GM19023 (cell line): ENCODE measurements around the gene RGL2.
"Not testable (repeated sequence)": the region's sequence is repeated elsewhere in the genome, so short reads cannot be mapped to it uniquely, and the experiment has no call there.

Experiments
- ATAC-seq: cut with Tn5 transposase; IDR thresholded peaks from one replicate; pipeline ENCODE4 v1.9.1; 2021; ENCODE audit warnings: mild to moderate bottlenecking, moderate library complexity; ENCODE audit not compliant: unreplicated experiment

Gene RGL2

DNA sequence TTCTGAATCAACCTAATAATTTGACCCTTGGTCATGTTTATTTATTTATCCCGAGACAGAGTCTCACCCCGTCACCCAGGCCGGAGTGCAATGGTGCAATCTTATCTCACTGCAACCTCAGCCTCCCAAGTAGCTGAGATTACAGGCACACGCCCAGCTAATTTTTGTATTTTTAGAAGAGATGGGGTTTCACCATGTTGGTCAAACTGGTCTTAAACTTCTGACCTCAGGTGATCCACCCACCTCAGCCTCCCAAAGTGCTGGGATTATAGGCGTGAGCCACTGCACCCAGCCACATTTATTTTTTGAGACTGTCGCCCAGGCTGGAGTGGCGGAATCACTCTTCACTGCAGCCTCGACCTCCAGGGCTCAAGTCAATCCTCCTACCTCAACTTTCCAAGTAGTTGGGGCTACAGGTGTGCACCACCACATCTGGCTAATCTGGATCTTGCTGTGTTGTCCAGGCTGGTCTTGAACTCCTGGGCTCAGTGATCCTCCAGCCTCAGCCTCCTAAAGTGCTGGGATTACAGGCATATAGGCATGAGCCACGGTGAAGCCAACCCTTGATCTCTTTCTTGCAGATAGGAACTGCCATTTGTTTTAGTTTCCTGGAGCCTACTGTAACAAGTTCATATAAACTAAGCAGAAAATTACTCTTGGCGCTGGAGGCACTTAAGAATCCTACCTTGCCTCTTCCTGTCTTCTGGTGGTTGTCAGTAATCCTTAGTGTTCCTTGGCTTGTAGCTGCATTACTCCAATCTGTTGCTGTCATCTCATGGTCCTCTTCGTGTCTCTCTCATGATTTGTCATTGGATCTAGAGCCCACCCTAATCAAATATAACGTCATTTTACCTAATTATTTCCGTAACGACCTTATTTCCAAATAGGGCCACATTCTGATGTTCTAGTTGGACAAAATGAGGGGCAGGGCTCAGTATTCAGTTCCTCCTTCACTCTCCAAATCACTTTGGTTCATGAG is 24.5 kb downstream of the RGL2 start:
- ATAC-seq: no peak

DNA sequence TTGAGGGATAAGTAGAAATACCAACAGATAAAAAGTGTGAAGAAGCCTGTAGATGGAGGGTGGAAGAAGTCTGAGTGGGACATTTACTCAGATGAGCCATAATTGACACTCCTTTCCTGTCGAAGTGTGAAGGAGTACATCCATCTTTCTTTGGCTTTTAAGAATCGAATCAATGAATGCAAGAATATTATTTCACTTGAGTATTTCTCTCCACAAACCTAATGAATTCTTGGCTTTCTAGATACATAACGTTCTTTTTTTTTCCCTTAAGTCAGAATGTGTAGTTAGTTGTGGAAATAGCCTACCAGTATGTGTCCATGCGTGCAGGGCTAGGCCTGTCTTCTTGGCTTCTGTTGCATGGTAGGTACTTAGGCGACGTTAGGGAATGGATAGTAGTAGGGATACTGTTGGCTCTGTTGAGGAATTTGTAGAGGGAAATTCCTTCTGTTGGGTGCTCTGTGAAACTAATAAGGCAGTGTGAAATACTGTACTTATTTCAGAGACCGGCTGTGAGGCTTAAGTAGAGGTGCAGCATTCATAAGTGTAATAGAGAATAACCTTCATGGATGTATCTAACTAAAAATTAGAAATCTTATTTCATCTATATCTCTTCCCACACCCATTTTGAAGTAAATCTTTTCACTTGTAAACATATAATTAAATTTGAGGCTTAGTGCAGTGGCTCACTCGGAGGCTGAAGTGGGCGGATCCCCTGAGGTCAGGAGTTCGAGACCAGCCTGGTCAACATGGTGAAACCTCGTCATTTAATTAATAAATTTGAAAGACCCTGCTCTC is 25.4 kb downstream of the RGL2 start:
- ATAC-seq: no peak

DNA sequence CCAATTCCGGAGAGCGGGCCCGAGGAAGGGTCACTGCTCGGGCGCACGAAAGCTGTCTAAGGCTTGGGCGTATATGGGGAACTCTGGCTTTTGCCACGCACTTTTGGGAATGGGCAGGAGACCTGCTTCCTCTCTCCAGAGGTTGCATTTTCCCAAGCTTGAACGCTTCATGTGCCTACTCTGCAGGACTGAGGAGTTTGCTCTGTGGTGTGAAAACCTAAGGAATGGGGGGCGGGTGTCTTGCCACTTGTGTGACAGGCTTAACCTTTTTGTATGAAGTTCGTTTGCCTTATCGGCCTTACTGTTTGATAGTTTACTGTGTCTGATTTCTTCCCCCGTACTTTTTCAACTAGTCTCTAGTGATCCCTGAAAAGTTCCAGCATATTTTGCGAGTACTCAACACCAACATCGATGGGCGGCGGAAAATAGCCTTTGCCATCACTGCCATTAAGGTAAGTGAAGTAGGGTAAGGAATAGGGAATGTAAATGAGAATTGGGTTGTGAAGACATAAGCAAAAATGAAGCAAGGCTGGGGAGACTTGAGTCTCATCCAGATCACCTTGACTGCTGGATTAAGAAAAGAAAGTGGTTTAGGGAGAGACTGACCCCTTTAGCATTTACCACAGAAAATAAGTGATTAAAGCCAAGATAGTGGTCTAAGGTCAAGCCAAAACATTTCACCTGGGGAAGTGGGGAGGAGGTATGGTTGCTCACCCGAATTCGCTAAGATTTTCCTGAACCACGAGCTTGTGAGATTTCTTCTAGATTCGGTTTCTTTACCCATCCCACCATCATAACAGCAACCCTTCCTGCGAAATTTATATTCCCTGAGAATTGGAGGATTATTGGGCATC is 26.2 kb downstream of the RGL2 start:
- ATAC-seq: no peak

DNA sequence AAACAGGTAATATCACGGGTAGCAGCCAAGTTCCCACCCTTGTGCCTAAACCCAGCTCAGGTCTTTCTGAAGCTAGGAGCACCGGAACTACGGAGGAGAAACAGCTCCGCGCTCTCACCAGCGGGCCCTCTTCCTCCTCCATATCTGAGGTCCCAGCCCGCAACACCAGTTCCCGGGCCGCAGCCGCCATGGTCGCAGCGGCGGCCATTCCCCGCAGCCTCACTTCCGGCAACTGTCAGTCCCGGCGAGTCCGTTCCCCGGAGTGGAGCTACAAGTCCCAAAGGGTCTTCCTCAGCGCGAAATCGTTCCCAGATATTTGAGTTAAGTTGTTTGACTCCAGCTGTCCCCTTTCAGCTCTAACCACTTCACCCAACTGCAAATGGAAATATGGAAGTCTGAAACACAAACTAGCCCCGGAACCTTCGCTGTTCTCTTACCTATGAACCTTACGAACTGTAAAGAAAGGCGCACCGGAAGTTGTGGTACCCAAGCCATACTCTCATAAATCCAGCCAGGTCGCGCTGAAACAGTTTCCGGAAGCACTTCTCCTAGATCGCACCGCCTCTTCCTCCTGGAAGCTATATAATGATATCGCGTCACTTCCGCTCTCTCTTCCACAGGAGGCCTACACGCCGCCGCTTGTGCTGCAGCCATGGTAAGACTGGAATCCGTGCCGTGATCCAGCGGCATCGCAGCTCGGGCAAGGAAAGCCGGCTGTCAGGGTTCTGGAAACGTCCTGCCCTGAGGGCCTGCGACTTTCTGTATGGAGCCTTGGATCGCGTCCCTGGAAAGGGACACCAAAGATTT is 27.1 kb downstream of the RGL2 start, which contains the start of the genes RPS18 and VPS52:
TSS of gene RPS18 (plus strand) at position 608 of the 807 bp plus-strand sequence. CDS start at position 653, 45 bp downstream.
TSS of gene VPS52 (minus strand) at position 409 of the 807 bp plus-strand sequence. CDS start at position 208, 201 bp downstream.
- peak; percentile 75 for ATAC-seq

DNA sequence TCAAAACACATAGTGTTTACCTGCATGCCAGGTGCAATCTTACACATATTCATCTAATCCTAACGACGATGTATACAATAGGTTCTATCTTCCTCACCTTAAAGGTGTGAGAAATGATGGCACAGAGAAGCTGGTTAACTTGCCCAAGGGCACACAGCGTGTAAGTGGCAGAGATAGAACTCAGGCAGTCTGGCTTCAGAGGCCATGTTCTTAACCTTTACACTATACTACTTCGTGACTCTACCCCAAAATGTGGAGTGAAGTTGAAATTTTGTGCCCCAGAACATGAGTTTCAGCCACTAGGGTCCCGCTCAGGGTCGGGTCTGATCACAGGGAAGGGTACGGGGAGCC is 27.6 kb downstream of the RGL2 start:
- ATAC-seq: peak; percentile 19

DNA sequence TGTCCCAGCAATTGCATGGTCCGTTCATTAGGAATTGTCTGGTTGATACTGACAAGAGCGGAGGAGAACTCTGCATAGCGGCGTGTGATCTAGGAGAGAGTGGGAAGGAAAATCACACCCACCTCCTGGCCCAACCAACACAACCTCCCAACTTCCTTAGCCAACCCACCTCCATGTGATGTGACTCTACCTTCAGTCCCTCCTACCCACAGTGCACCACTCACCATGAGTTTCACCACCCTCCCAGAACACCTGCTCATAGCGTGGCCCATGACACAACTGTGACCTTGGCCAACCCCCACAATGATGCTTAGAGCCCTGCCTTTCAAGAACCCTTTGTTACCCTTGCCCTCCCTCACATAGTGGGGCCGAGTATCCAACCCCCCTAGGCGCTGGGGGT is 34.7 kb downstream of the RGL2 start:
- ATAC-seq: no peak

DNA sequence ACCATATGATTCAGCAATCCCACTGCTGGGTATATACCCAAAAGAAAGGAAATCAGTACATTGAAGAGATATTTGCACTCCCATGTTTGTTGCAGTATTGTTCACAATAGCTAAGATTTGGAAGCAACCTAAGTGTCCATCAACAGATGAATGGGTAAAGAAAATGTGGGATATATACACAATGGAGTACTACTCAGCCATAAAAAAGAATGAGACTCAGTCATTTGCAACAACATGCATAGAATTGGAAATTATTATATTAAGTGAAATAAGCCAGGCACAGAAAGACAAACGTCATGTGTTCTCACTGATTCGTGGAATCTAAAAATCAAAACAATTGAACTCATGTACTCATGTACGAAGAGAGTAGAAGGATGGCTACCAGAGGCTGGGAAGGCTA is 36.3 kb downstream of the RGL2 start:
- not testable (repeated sequence) for ATAC-seq

DNA sequence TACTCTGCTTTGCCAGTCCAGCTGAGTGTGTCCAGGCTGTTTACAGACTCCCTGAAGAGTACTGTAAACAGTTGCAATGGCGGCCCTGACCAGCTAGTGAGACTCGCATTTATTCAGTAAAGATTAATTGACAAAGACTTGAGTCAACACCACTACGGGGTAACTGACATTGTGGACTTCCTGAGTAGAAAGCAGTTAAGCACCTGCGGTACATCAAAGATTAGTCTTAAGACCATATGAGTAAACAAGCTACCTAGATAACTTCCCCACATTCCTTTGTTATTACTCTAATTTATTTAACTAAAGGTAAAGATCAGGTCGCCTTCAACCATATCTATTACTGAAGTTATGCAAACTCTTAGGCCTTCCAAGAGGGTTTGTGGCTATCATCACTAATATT is 39.7 kb downstream of the RGL2 start:
- ATAC-seq: no peak

DNA sequence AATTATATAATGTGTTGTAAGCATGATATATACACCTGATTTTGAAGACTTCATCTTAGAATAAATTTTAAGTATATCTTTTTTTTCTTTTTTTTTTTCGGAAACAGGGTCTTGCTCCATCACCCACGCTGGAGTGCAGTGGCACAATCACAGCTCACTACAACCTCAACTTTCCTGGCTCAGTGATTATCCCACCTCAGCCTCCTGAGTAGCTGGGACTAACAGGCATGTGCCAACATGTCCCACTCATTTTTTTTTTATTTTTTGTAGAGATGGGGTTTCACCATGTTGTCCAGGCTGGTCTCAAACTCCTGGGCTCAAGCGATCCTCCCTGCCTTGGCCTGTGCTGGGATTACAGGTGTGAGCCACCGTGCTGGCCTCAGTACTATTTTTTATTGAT is 44.2 kb downstream of the RGL2 start:
- no peak for ATAC-seq

DNA sequence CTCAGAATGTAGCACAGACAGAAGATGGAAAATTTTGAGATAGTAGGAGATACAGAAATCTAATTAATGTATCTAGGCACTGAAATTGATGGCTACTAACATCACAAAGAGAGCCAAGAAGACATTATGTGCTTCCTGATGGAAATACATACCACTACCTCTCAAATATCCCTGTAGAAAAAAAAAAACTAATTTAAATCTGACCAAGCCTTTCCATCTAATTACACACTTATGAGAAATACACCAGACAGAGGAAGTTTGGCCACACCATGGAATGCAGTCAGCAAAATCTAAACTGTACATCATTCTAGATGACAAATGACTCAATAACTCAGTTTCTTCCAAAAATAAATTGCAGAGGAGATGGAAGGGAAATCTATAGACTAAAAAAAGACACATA is 46.0 kb downstream of the RGL2 start:
- ATAC-seq: no peak

DNA sequence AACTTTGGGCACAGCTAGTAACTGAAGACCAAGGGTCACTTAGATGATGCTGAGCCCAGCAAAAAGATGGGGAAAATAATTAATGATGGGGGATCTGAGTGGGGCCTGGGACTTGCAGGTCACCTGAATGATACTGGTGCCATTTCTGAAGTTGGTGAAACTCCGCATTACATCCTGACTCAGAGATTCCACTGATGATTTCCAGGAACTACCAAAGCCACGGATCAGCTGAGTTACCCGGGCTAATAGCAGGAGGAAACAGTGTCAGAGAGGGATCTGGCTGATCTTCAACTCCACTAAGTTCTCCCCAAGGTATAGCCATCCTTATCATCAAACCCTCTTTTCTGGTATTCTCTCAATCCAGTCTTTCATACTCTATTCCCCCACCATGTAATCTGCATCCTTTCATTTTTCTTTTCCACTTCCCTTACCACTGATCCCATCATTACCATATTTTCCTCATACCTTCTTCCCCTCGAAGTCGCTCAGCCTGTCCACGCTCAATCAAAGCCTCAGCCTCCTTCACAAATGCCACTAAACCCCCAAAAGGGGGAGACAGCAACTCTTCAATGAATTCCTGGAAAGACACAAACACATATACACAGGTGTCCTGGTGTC is 47.2 kb downstream of the RGL2 start:
- no peak for ATAC-seq

DNA sequence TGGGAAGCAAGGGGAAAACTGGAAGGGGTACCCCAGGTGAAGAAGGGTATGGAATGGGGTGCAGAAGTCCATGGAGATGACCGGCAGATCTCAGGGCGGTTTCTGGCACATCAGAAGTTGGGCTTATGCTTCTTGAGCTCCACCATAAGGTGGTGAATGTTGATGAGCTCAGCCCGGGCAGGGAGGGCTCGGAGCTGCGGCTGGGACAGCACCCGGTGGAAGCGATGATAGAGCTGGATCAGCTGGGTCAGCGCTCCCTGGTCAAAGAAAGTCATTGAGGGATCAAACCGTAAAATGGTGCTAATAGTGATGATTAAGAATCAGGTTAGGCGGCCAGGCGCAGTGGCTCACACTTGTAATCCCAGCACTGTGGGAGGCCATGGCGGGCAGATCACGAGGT is 48.0 kb downstream of the RGL2 start:
- ATAC-seq: no peak

DNA sequence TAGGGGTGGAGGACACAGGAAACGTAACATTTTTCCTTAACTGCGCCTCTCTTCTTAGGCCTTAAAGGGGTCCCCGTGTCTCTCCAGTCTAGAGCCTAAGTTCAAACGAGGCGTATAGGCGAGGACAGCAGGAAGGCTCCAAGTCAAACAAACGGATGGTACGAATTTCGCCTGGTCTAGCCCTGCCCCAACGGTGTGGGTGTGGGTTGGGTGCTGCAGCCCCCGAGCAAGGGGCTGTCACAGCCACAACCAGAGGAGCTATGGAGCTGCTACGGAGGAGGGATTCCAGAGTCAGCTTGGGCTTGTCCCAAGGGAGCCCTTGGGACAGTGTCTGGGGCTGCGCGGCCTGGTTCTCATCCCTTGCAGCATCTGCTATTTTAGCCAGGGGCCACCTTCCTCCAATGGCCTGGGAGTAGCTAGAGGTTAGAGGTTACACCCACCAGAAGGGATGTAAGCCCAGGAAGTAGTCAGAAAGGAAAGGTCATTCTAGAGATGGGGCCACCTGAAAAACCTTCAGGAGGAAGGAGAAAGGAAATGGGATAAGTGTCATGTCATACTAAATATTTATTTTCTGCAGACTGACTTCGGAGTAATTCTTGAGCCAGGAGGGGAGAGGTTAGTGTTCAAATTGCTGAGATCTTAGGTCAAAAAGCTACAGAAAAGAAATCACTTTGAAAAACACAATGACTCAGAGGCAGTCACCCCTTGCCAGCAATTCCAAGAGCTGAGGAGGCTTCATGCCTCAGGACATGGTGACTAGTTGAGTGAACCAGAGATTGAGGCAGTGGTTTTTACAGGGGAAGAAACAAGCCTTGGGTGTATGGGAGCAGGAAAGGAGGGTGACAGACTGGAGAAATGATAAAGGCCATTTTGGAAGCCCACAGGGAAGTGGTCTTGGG is 48.8 kb downstream of the RGL2 start:
- no peak for ATAC-seq

DNA sequence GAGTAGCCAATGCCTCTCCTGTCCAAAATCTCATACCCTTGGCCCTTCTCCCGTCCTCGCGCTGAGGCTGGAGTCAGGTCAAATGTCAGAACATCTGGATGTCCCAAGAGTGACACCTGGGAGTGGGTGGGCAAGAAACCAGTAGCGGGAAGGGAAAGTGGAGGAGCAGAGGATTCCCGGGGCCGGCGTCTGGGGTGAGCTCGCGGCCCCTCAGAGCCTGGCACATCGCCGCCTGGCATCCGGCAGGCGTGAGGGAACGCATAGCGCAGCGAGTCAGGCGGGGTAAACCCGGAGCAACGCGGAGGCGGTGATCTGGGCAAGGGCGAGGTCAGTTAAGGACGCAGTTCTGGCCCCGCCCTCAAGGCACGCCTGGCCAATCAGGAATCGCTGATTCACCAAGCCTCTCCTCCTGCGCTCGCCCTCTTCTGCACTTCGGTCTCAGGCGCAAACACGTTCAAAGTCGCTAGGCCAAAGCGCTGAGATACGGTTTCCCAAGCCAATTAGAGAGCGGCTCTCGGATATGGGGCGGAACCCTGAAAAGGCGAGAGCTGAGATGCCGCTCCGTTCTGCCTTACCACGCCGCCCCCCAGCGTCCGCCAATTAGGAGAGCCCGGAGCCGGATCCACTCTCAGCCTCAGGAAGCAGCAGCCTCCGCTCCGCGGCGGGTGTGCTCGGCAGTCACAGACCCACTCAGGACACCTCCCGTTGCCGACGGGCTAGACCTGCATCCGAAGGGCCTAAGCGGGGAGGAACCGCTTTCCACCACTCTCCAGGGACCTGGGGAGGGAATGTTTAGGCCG is 49.6 kb downstream of the RGL2 start:
- ATAC-seq: peak; percentile 90

DNA sequence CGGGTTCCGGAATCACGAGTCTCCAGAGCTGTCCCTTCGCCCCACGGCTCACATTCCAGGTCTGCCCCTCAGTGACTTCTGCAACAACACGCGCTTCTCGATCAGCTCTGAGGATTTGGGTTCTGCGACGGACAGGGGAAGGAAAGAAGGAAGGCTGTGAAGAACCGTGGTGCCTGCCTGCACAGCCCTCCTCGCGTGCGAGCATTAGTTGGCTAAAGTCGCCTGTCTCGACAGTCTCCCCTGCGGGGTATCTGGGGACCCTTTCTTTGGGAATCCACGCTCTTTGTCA is 50.2 kb downstream of the RGL2 start:
- no peak for ATAC-seq

DNA sequence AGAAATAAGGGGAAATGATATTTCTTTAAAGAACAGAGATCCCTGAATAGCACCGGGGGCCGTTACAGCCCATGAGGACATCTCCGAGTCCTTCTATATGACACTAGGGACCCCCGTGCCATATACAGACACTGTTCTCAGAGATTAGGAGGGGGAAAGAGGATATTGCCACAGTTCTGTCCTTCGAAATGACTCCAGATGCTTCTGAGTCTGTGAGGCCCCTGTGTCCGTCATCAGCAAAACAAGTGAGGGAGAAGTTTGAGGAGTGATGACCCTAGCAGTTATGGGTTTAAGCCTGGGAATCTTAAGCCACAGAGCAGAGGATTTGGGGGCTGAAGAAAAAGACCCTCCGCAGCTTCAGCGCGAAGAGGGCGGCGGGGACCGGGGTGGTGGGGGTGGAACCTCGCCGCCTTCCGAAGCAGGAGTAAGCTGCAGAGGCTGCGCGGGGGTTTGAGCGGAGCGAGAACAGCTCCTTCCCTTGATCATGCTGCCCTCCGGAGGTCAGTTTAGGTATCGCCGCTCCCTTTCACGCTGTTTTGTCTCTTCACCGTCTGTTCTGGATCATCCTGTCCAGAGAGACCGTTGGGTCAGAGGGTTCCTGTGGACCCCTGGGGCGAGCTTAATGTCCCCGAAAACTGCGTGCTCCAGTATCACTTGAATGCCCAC is 50.6 kb downstream of the RGL2 start:
- no peak for ATAC-seq

DNA sequence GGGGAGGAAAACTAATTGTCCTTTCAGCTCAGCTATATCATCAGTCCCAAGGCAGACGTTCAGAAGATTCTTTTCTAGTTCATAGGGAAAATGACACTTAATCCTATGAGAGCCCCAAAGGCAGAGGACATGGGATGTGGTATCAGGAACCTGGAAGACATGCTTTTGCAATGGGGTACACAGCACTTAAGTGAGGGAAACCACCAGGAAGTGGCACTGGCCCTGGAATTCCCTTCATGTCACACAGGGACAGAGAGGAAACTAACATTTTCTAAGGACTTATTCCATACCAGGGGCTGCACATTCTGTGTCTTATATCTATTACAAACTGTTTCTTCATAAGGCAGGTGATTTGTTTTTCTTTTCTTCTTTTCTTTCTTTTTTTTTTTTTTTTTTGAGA is 55.3 kb downstream of the RGL2 start:
- ATAC-seq: no peak
